HepG2 (cell line): ENCODE measurements around the gene C11orf54. TPM values are rescaled to one million over a fixed set of nuclear protein-coding genes. Genes with fewer than 3 reads are reported as not detected.

Source experiments
- ATAC-seq: fragments of 200-7000 bp; cut with Tn5 transposase; 3 replicates; pipeline ENCODE4 v1.9.1; 2020; ENCODE audit warnings: mild to moderate bottlenecking, moderate library complexity
- BruUV-seq: library from RNA; stranded (reverse); fragments of 400-500 nt; replicated peaks from 2 replicates; lab custom pipeline; 2021; lab: Mats Ljungman, UMichigan
- CTCF ChIA-PET: fragments of 300-600 bp; formaldehyde crosslinking; extraction: SDS; loops from one replicate; lab custom pipeline; 2021; ENCODE audit warnings: low total read pairs, inconsistent platforms, low intra/inter-chr PET ratio; lab: Yijun Ruan, JAX
- POLR2A ChIA-PET: fragments of 350-600 bp; sonication (Branson Sonifier 250); formaldehyde crosslinking; loops from one replicate; lab custom pipeline; 2020; ENCODE audit warnings: antibody characterized with exemption, inconsistent platforms; lab: Yijun Ruan, JAX
- DNase-seq: peaks from one replicate; pipeline ENCODE4 v3.0.0-alpha.2; 2015; ENCODE audit warnings: low spot score
- FAIRE-seq: peaks from 3 replicates; lab custom pipeline; 2011; peaks lifted over from hg19 to GRCh38; lab: Jason Lieb, UNC
- H2AFZ ChIP-seq: one replicate; pipeline ENCODE4 v1.6.1; 2011; ENCODE audit warnings: low read length, inconsistent platforms
- H3K27ac ChIP-seq: fragments of 300-600 bp; 3 replicates; pipeline ENCODE4 v1.8.0; 2011; ENCODE audit warnings: mixed run types, mild to moderate bottlenecking, mixed read lengths, low read length, inconsistent platforms; ENCODE audit not compliant: insufficient read depth; ENCODE audit errors: extremely low read length
- H3K27me3 ChIP-seq, 2 experiments: fragments of 200-600 bp in 1 of 2; 2 replicates in 1 of 2; 3 replicates in 1 of 2; pipeline versions ENCODE4 v1.6.0 to v1.8.0; 2011; ENCODE audit warnings: low read length in 2 of 2, mild to moderate bottlenecking in 2 of 2, moderate library complexity in 2 of 2, inconsistent platforms in 1 of 2; ENCODE audit not compliant: insufficient read depth in 2 of 2, control insufficient read depth in 1 of 2
- H3K36me3 ChIP-seq, 2 experiments: fragments of 200-600 bp in 1 of 2; replicated peaks in 1 of 2; 2 replicates in 1 of 2; 3 replicates in 1 of 2; pipeline versions ENCODE4 v1.5.1 to v1.8.0; 2011; ENCODE audit warnings: low read length in 2 of 2, inconsistent platforms in 1 of 2; ENCODE audit not compliant: insufficient read depth in 2 of 2, control insufficient read depth in 1 of 2
- H3K4me1 ChIP-seq: 2 replicates; pipeline ENCODE4 v1.5.1; 2012; ENCODE audit warnings: low read length, inconsistent platforms; ENCODE audit not compliant: insufficient read depth
- H3K4me2 ChIP-seq: 2 replicates; pipeline ENCODE4 v1.6.0; 2011; ENCODE audit warnings: low read depth, low read length, inconsistent platforms
- H3K4me3 ChIP-seq, 3 experiments: fragments of 200-600 bp in 1 of 3; sonication (generic), shearing (Covaris generic) in 1 of 3; replicated peaks in 1 of 3; 2 replicates each; pipeline ENCODE4 v1.5.1; 2011 to 2016; ENCODE audit warnings: low read length in 3 of 3, inconsistent platforms in 2 of 3, low read depth in 2 of 3, mild to moderate bottlenecking in 2 of 3, control low read depth in 1 of 3, mixed read lengths in 1 of 3; ENCODE audit not compliant: insufficient read depth in 1 of 3
- H3K79me2 ChIP-seq: one replicate; pipeline ENCODE4 v1.6.1; 2011; ENCODE audit warnings: low read length, inconsistent platforms; ENCODE audit not compliant: insufficient read depth
- H3K9ac ChIP-seq: 2 replicates; pipeline ENCODE4 v1.6.0; 2011; ENCODE audit warnings: mild to moderate bottlenecking, low read depth, low read length, inconsistent platforms; ENCODE audit not compliant: insufficient read depth
- H3K9me3 ChIP-seq: 2 replicates; pipeline ENCODE4 v1.5.1; 2012; ENCODE audit warnings: mild to moderate bottlenecking, low read length
- H4K20me1 ChIP-seq: 2 replicates; pipeline ENCODE4 v1.6.0; 2011; ENCODE audit warnings: inconsistent platforms, mild to moderate bottlenecking, low read length, moderate library complexity; ENCODE audit not compliant: insufficient read depth
- FOXP4 ChIP-seq: sonication (generic); formaldehyde crosslinking; IDR thresholded peaks from 2 replicates; pipeline ENCODE4 v1.4.0; 2020; ENCODE audit warnings: missing genetic modification reagents
- KLF6 ChIP-seq: IDR thresholded peaks from 2 replicates; pipeline ENCODE4 v1.8.0; 2016; ENCODE audit warnings: missing biosample characterization, missing genetic modification reagents
- MBD4 ChIP-seq: IDR thresholded peaks from 2 replicates; pipeline ENCODE4 v1.6.1; 2012; ENCODE audit warnings: low read length, inconsistent platforms, borderline replicate concordance
- NFATC3 ChIP-seq: sonication (generic); formaldehyde crosslinking; IDR thresholded peaks from 2 replicates; pipeline ENCODE4 v1.5.1; 2020; ENCODE audit warnings: mild to moderate bottlenecking, missing genetic modification reagents
- PAF1 ChIP-seq: IDR thresholded peaks from 2 replicates; pipeline ENCODE4 v1.6.1; 2016; ENCODE audit warnings: missing genetic modification reagents, missing compliant biosample characterization
- RNF219 ChIP-seq: sonication (generic); formaldehyde crosslinking; IDR thresholded peaks from 2 replicates; pipeline ENCODE4 v1.5.0; 2020; ENCODE audit warnings: mild to moderate bottlenecking, missing genetic modification reagents
- SOX13 ChIP-seq, 3 experiments: fragments of 450-650 bp in 1 of 3; sonication (generic) in 1 of 3; formaldehyde crosslinking in 1 of 3; IDR thresholded peaks in 2 of 3; conservative IDR thresholded peaks in 1 of 3; 2 replicates each; pipeline versions ENCODE4 v1.5.0 to v1.6.1; 2016 to 2020; ENCODE audit warnings: antibody characterized with exemption in 1 of 3, mild to moderate bottlenecking in 1 of 3, missing compliant biosample characterization in 1 of 3, missing genetic modification reagents in 1 of 3, moderate library complexity in 1 of 3
- ZBTB21 ChIP-seq: sonication (generic); formaldehyde crosslinking; IDR thresholded peaks from 2 replicates; pipeline ENCODE4 v1.4.0; 2020; ENCODE audit warnings: missing genetic modification reagents
- ZNF792 ChIP-seq: IDR thresholded peaks from 2 replicates; pipeline ENCODE4 v1.6.1; 2016
- ZNF850 ChIP-seq: sonication (generic); formaldehyde crosslinking; conservative IDR thresholded peaks from 2 replicates; pipeline ENCODE4 v1.9.0; 2021; ENCODE audit warnings: mild to moderate bottlenecking, missing genetic modification reagents
- WGBS: methylation state at CpG from one replicate; pipeline ENCODE4 v1.1.6; 2017; ENCODE audit warnings: low lambda C conversion rate; 5-methylcytosine and 5-hydroxymethylcytosine counted together
- in situ Hi-C: cut with HindIII; loops from 2 replicates; pipeline ENCODE4 v1.10.0; 2017; ENCODE audit warnings: low pct_unique_long_range_greater_than_20kb; ENCODE audit not compliant: extremely low pct_ligation_motif_present
- intact Hi-C: fragments of 100-400 bp; cut with micrococcal nuclease; formaldehyde crosslinking; loops from one replicate; pipeline ENCODE4 v1.10.0; 2022; ENCODE audit not compliant: unreplicated experiment
- polyA plus RNA-seq, 8 experiments: library from polyadenylated mRNA; depleted of rRNA in 3 of 8; stranded (reverse) in 7 of 8; unstranded in 1 of 8; fragments of >200 nt; fragmentation: Illumina TruSeq in 4 of 8; extraction: Trizol in 4 of 8; gene quantifications; 2 replicates each; pipeline versions ENCODE4 v1.2.1 to v1.2.3, GENCODE V29; 2011 to 2016; ENCODE audit warnings: low read depth in 4 of 8, missing spikeins in 1 of 8, mixed read lengths in 1 of 8; ENCODE audit not compliant: insufficient read depth in 1 of 8
- total RNA-seq, 5 experiments: library from RNA; depleted of rRNA; stranded (reverse); fragments of >200 nt; fragmentation: Illumina TruSeq; extraction: Trizol; gene quantifications; 2 replicates each; pipeline ENCODE4 v1.2.3, GENCODE V29; 2016; ENCODE audit warnings: low read depth in 1 of 5
- TF ChIP-seq, protein P1 (sequence below): IDR thresholded peaks from 2 replicates; pipeline ENCODE4 v1.6.1; 2016; ENCODE audit warnings: low read depth, control low read depth
- TF ChIP-seq, protein P2 (sequence below): sonication (generic); formaldehyde crosslinking; IDR thresholded peaks from 2 replicates; pipeline ENCODE4 v1.4.0; 2020; ENCODE audit warnings: missing genetic modification reagents
- TF ChIP-seq, protein P3 (sequence below): sonication (generic); formaldehyde crosslinking; IDR thresholded peaks from 2 replicates; pipeline ENCODE4 v1.8.0; 2022; ENCODE audit warnings: mild to moderate bottlenecking, missing genetic modification reagents, borderline replicate concordance

The C11orf54 gene
- total and polyA plus RNA-seq, 2 of the 13 experiments (the other 11 are each of a cell fraction or from before 2014, with no cell fraction given): 42.7 to 50.1 TPM

GRCh38 chr11:93740730-93741093, 760 bp upstream of the C11orf54 start (continued):
- 0 out of 2 replicates have a peak, but pooled peaks have one; percentile 66 for TF ChIP-seq MBD4
- TF ChIP-seq SOX13 (IDR thresholded peaks at IDR 0.05): no peak
- TF ChIP-seq SOX13 (CRISPR knock-in tag; conservative IDR thresholded peaks at IDR 0.05 in 1 of 2, IDR thresholded peaks at IDR 0.05 in 1 of 2): 0 out of 4 replicates have a peak, but pooled peaks of 1 of the 2 experiments have one; percentile 39

DNA sequence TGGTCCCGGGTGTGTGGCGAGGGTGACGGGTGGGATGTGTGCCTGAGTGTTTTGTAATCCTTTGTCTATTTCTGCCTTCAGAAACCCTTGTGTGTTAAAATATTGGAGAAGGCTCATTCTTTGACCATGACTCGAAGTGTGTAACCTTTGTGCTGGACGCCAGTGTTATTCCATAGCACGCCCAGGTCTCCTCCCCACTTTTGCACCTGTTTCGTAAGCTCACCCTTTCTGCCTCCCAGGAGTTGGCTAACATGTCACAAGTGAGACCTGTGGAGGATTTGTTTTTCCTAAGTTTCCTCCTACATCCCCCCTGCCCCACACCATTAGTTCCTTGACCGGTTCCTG, 382 bp downstream of the C11orf54 start:
- DNase-seq: peak; percentile 95
- Histone ChIP-seq H3K27me3 (peaks cover 0 to 2% of the 10 kb centered on the region in 2 experiments; a peak in 2 of 5 replicates), H4K20me1 (peaks cover 33% of the 10 kb centered on the region), H3K9me3 (no peaks in the 10 kb centered on the region), H3K4me1 (peaks cover 57% of the 10 kb centered on the region), H2AFZ (no peak overlapping the region), H3K27ac (peak overlapping the region; percentile 100), H3K4me3 (peak overlapping the region; percentile 79 to 90 (median 85)), H3K4me2 (peak overlapping the region; percentile 81), H3K9ac (peak overlapping the region; percentile 100), H3K79me2 (peaks cover 85% of the 10 kb centered on the region), H3K36me3 (peaks cover 4 to 25% of the 10 kb centered on the region in 2 experiments; a peak in 3 of 5 replicates)
- FAIRE-seq: peak; percentile 81
- ChIA-PET CTCF (no interaction called here), POLR2A (interaction anchor here (0.7 to 5.4 kb wide), 36 partner anchors 9 to 771 kb away, joined by 3 to 114 read pairs (median 4); partner anchors contain the start of genes ANKRD49, C11orf97, CEP295 and MED17)
- intact Hi-C loops (loop anchor here (1.0 kb wide), 1 partner anchor 42 kb away; the partner anchor contains the start of gene MED17), in situ Hi-C loops (loop anchor here (5.0 kb wide), 1 partner anchor 40 kb away; the partner anchor contains the start of gene MED17)
- 2% methylated on average over 7 of the region's 8 CpGs for WGBS
- TSS peak; percentile 87 for BruUV-seq
- peak; percentile 69 for ATAC-seq
- TF ChIP-seq NFATC3 (CRISPR knock-in tag) (no peak), PAF1 (CRISPR knock-in tag) (0 out of 2 replicates have a peak, but pooled peaks have one; percentile 24), ZNF850 (CRISPR knock-in tag) (no peak), RNF219 (no peak), ZNF792 (CRISPR knock-in tag) (0 out of 2 replicates have a peak, but pooled peaks have one; percentile 26), FOXP4 (CRISPR knock-in tag) (peak; percentile 43; the same call in 1 of the 2 replicates), KLF6 (peak; percentile 1; the same call in 1 of the 2 replicates), ZBTB21 (CRISPR knock-in tag) (no peak)
- TF ChIP-seq, protein P1, sequence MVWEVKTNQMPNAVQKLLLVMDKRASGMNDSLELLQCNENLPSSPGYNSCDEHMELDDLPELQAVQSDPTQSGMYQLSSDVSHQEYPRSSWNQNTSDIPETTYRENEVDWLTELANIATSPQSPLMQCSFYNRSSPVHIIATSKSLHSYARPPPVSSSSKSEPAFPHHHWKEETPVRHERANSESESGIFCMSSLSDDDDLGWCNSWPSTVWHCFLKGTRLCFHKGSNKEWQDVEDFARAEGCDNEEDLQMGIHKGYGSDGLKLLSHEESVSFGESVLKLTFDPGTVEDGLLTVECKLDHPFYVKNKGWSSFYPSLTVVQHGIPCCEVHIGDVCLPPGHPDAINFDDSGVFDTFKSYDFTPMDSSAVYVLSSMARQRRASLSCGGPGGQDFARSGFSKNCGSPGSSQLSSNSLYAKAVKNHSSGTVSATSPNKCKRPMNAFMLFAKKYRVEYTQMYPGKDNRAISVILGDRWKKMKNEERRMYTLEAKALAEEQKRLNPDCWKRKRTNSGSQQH: peak; percentile 48
- TF ChIP-seq, protein P2, sequence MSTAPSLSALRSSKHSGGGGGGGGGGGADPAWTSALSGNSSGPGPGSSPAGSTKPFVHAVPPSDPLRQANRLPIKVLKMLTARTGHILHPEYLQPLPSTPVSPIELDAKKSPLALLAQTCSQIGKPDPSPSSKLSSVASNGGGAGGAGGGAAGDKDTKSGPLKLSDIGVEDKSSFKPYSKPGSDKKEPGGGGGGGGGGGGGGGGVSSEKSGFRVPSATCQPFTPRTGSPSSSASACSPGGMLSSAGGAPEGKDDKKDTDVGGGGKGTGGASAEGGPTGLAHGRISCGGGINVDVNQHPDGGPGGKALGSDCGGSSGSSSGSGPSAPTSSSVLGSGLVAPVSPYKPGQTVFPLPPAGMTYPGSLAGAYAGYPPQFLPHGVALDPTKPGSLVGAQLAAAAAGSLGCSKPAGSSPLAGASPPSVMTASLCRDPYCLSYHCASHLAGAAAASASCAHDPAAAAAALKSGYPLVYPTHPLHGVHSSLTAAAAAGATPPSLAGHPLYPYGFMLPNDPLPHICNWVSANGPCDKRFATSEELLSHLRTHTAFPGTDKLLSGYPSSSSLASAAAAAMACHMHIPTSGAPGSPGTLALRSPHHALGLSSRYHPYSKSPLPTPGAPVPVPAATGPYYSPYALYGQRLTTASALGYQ (CRISPR knock-in tag): 0 out of 2 replicates have a peak, but pooled peaks have one; percentile 45
- TF ChIP-seq, protein P3, sequence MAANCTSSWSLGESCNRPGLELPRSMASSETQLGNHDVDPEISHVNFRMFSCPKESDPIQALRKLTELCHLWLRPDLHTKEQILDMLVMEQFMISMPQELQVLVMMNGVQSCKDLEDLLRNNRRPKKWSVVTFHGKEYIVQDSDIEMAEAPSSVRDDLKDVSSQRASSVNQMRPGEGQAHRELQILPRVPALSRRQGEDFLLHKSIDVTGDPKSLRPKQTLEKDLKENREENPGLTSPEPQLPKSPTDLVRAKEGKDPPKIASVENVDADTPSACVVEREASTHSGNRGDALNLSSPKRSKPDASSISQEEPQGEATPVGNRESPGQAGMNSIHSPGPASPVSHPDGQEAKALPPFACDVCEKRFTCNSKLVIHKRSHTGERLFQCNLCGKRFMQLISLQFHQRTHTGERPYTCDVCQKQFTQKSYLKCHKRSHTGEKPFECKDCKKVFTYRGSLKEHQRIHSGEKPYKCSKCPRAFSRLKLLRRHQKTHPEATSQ (CRISPR knock-in tag): 0 out of 2 replicates have a peak, but pooled peaks have one; percentile 27
